ENCODE results near the gene SP110.

Gene SP110

DNA sequence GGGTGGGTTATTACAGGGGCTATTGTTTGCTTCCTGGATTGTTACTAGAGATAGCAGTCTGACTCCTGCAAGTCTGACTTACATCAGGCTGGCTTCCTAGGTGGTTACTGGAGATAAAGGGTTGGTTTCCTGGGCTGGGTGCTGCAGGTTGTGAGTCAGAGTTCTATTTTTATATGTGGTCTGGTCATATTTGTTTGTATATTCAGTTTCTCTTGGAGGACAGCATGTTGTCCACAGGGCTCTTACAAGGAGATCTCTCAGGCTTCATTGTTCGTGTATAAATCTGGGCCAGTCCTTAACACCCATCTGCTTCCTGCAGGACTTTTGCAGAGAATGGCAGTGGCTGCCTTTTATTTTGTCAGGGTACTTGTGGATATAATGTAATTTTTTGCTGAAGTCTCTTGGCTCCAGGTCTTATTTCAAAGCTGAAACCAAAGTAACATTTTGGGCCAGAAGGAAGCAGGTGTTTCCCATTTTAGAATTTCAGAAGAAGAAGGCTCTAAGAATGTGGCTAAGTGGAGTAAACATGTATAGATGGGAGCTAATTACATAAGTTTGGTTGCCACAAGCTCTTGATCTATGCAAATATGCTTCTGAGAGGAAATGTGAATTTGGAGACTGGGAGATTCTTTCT, 85.2 kb downstream of the SP110 start:
- TF ChIP-seq, protein P1, sequence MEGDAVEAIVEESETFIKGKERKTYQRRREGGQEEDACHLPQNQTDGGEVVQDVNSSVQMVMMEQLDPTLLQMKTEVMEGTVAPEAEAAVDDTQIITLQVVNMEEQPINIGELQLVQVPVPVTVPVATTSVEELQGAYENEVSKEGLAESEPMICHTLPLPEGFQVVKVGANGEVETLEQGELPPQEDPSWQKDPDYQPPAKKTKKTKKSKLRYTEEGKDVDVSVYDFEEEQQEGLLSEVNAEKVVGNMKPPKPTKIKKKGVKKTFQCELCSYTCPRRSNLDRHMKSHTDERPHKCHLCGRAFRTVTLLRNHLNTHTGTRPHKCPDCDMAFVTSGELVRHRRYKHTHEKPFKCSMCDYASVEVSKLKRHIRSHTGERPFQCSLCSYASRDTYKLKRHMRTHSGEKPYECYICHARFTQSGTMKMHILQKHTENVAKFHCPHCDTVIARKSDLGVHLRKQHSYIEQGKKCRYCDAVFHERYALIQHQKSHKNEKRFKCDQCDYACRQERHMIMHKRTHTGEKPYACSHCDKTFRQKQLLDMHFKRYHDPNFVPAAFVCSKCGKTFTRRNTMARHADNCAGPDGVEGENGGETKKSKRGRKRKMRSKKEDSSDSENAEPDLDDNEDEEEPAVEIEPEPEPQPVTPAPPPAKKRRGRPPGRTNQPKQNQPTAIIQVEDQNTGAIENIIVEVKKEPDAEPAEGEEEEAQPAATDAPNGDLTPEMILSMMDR (IDR thresholded peaks at IDR 0.05; ENCODE audit: insufficient read depth, low read length, poor library complexity, severe bottlenecking), result no peak
- no peaks in the 10 kb centered on the region for H3K27me3 ChIP-seq (replicated peaks; ENCODE audit: control insufficient read depth, insufficient read depth, low read length)
- no peaks in the 10 kb centered on the region for H3K36me3 ChIP-seq (ENCODE audit: control insufficient read depth, insufficient read depth, low read length)
- no peak overlapping the region for H3K4me3 ChIP-seq (replicated peaks; ENCODE audit: low read depth, low read length)
- peak; percentile 22 for DNase-seq (ENCODE audit: extremely low read depth, insufficient read length)

DNA sequence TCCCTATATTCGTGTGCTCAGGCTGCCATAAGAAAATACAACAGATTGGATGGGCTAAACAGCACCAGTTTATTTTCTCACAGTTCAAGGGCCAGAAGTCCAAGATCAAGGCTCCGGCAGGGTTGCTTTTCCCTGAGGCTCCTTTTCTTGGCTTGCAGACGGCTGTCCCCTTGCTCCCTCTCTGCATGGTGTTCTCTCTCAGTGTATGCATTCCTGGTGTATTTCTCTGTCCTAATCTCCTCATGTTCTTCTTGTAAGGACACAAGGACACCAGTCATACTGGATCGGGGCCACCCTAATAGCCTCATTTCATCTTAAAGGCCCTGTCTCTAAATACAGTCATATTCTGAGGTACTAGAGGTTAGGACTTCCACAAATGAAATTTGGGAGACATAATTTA, 88.4 kb downstream of the SP110 start:
- DNase-seq (ENCODE audit: extremely low read depth, insufficient read length), result no peak
- H3K4me3 ChIP-seq (replicated peaks; ENCODE audit: low read depth, low read length), result no peak overlapping the region
- TF ChIP-seq, protein P1 (IDR thresholded peaks at IDR 0.05; ENCODE audit: insufficient read depth, low read length, poor library complexity, severe bottlenecking), result no peak
- no peaks in the 10 kb centered on the region for H3K27me3 ChIP-seq (replicated peaks; ENCODE audit: control insufficient read depth, insufficient read depth, low read length)
- no peaks in the 10 kb centered on the region for H3K36me3 ChIP-seq (ENCODE audit: control insufficient read depth, insufficient read depth, low read length)

DNA sequence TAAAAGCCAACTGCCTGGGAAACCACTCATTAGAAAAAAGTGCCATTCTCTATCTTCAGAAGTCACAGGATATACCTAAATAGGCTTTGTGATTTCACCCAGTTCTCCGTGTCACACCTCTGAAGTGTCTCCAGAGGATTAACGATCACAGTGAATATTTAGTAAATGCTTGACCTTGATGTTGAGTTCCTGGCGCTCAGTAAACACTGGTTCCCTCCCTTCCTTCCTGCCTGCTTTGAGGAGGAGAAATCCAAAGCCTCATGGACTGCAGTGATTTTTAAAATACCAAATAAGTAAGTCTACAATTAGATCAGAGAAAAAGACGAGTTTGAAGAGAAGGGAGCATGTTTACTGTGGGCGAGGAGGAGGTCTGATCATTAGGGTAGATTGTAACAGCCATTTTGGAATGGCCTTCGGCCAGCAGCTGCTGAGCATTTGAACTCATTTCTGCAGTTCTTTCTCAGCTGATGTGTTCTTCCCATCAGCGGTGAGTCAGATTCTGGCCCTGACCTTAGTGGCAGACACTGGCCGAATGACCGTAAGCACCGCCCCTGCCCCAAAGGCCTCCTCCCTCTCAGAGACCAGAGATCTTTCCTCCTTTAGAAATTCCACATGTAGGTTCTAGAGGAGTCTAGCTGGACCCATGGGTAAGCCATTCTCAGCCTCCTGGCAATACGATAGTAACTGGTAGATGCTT, 89.0 kb downstream of the SP110 start:
- DNase-seq (ENCODE audit: extremely low read depth, insufficient read length), result no peak
- Histone ChIP-seq H3K4me3 (replicated peaks; ENCODE audit: low read depth, low read length) (no peak overlapping the region), H3K27me3 (replicated peaks; ENCODE audit: control insufficient read depth, insufficient read depth, low read length) (no peaks in the 10 kb centered on the region), H3K36me3 (ENCODE audit: control insufficient read depth, insufficient read depth, low read length) (no peaks in the 10 kb centered on the region)
- TF ChIP-seq, protein P1 (IDR thresholded peaks at IDR 0.05; ENCODE audit: insufficient read depth, low read length, poor library complexity, severe bottlenecking), result no peak

DNA sequence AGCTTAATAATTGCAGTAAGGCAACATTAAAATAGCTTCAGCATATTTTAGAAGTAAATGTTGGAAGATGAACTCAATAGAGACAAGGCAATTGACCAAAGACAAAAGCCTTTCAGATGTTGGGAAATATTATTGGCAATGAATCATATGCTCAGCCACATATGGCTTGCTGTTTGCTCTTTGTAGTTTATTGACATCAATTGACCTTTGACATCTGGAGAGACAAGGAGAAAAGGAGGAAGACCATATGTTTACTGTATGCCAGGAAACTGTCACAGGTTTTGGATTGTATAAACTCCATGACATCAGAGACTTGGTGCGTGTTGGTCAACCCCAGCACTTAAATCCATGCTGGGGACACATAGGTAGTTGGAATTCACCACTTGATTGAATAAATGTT, 90.4 kb downstream of the SP110 start:
- H3K36me3 ChIP-seq (ENCODE audit: control insufficient read depth, insufficient read depth, low read length), result no peaks in the 10 kb centered on the region
- no peak for DNase-seq (ENCODE audit: extremely low read depth, insufficient read length)
- no peak overlapping the region for H3K4me3 ChIP-seq (replicated peaks; ENCODE audit: low read depth, low read length)
- H3K27me3 ChIP-seq (replicated peaks; ENCODE audit: control insufficient read depth, insufficient read depth, low read length), result no peaks in the 10 kb centered on the region
- TF ChIP-seq, protein P1 (IDR thresholded peaks at IDR 0.05; ENCODE audit: insufficient read depth, low read length, poor library complexity, severe bottlenecking), result no peak

DNA sequence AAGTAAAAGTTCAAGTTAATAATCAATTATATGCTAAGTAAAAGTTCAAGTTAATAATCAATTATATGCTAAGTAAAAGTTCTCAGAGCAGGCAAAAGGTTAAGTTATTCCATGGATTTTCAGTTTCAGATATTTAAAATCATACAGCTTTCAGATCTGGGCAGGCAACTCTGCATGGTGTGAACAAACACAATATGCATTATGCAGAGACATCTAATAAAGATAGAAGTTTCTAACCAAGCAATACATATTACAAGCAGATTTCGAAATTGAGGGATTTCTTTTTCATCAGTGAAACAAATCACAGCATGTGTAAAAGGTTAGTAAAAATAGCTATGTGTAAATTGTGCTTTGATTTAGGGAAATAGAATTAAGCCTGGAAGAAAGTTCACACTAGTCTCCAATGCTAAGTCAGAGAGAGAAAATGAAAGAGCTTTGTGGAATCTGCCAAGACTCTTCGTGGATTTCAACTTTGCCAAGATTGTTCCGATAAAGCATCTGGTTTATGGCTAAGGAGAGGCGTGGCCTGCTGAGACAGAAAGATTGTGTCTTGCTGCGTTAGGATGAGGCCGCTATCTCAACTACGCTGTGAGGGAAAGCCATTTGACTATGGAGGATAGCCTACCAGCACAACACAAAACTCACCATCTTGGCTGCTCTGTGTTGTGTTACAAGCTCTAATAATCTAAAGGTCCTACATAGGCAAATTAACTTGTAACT, 91.0 kb downstream of the SP110 start:
- TF ChIP-seq, protein P1 (IDR thresholded peaks at IDR 0.05; ENCODE audit: insufficient read depth, low read length, poor library complexity, severe bottlenecking), result no peak
- Histone ChIP-seq H3K4me3 (replicated peaks; ENCODE audit: low read depth, low read length) (no peak overlapping the region), H3K36me3 (ENCODE audit: control insufficient read depth, insufficient read depth, low read length) (no peaks in the 10 kb centered on the region), H3K27me3 (replicated peaks; ENCODE audit: control insufficient read depth, insufficient read depth, low read length) (no peaks in the 10 kb centered on the region)
- no peak for DNase-seq (ENCODE audit: extremely low read depth, insufficient read length)
